Endothelial cell (in vitro differentiated cells): ENCODE results near the gene IQCF6. TPM values are rescaled to one million over a fixed set of nuclear protein-coding genes. Genes with fewer than 3 reads are reported as not detected.
"Not testable (repeated sequence)": the region's sequence is repeated elsewhere in the genome, so short reads cannot be mapped to it uniquely, and the experiment has no call there.

ENCODE experiments used
- DNase-seq: peaks from one replicate; pipeline ENCODE4 v3.0.0; 2021; ENCODE audit warnings: low spot score
- H3K27ac Mint-ChIP-seq: one replicate; pipeline ENCODE4 v1.8.0; 2021; ENCODE audit warnings: mixed read lengths, inconsistent platforms; ENCODE audit not compliant: unreplicated experiment
- H3K27me3 Mint-ChIP-seq: one replicate; pipeline ENCODE4 v1.8.0; 2021; ENCODE audit warnings: mild to moderate bottlenecking, moderate library complexity, mixed read lengths, inconsistent platforms; ENCODE audit not compliant: unreplicated experiment
- H3K36me3 Mint-ChIP-seq: one replicate; pipeline ENCODE4 v1.8.0; 2021; ENCODE audit warnings: mild to moderate bottlenecking, low read depth, mixed read lengths, inconsistent platforms; ENCODE audit not compliant: unreplicated experiment
- H3K4me1 Mint-ChIP-seq: one replicate; pipeline ENCODE4 v1.8.0; 2021; ENCODE audit warnings: mild to moderate bottlenecking, mixed read lengths, inconsistent platforms; ENCODE audit not compliant: unreplicated experiment
- H3K4me3 Mint-ChIP-seq: one replicate; pipeline ENCODE4 v1.8.0; 2021; ENCODE audit warnings: mild to moderate bottlenecking, mixed read lengths, inconsistent platforms; ENCODE audit not compliant: unreplicated experiment
- H3K9me3 Mint-ChIP-seq: one replicate; pipeline ENCODE4 v1.8.0; 2021; ENCODE audit warnings: mixed read lengths, inconsistent platforms; ENCODE audit not compliant: unreplicated experiment
- total RNA-seq: library from RNA; stranded (reverse); fragmentation: NEBNext Ultra II Directional; extraction: Animal tissue kit (Norgen Biotek cat#: 25700); gene quantifications from one replicate; pipeline ENCODE4 v1.2.1, GENCODE V29; 2021; ENCODE audit not compliant: unreplicated experiment
- TF ChIP-seq, protein P1 (sequence below): fragments of 200-600 bp; sonication (generic); IDR thresholded peaks from one replicate; pipeline ENCODE4 v1.5.0; 2021; ENCODE audit warnings: antibody characterized with exemption; ENCODE audit not compliant: unreplicated experiment

IQCF6 gene
- total RNA-seq, 1 donor from 2014 or later = not detected

DNA sequence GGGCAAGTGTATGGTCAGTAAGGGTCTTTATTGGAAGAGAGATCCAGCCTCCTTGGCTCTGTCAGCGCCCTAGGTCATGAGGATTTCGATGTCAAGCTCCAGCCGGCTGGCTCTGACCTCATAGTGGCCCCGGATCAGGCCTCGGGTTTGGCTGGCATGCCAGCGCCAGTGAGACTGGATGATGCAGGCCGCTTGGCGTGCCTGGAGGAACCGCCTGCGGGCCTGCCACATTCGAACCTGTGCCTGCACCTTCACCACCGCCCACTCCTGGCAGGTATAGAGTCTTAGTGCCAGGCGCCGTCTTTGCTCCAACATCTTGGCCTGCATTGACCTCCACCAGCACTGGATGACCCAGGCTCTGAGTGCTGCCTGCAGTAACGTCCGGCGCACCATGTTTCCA is 483 bp downstream of the IQCF6 start:
- no peaks in the 10 kb centered on the region for H3K36me3 Mint-ChIP-seq
- H3K27me3 Mint-ChIP-seq = no peaks in the 10 kb centered on the region
- TF ChIP-seq, protein P1, sequence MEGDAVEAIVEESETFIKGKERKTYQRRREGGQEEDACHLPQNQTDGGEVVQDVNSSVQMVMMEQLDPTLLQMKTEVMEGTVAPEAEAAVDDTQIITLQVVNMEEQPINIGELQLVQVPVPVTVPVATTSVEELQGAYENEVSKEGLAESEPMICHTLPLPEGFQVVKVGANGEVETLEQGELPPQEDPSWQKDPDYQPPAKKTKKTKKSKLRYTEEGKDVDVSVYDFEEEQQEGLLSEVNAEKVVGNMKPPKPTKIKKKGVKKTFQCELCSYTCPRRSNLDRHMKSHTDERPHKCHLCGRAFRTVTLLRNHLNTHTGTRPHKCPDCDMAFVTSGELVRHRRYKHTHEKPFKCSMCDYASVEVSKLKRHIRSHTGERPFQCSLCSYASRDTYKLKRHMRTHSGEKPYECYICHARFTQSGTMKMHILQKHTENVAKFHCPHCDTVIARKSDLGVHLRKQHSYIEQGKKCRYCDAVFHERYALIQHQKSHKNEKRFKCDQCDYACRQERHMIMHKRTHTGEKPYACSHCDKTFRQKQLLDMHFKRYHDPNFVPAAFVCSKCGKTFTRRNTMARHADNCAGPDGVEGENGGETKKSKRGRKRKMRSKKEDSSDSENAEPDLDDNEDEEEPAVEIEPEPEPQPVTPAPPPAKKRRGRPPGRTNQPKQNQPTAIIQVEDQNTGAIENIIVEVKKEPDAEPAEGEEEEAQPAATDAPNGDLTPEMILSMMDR = no peak
- no peak overlapping the region for H3K27ac Mint-ChIP-seq
- H3K9me3 Mint-ChIP-seq = no peaks in the 10 kb centered on the region
- H3K4me3 Mint-ChIP-seq = no peak overlapping the region
- H3K4me1 Mint-ChIP-seq = no peaks in the 10 kb centered on the region
- DNase-seq = no peak

DNA sequence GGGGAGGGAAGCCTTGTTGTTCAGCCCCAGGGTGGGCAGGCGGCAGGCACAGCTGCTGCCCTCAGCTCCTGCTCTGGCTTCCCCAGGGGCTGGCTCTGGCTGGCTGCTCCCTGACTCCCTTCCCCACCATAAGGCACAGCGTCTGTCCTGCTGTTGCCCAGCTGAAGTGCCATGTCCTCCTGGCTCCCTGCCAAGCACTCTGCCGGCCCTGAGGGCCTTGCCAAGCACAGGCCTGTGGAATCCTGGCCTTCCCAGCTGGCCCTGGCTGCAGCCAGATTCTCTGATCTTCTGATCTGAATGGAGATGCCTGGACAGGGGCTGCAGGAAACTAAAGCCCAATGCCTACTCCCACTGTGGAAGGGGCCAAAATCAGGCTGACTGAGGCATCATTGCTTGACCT is 1.1 kb downstream of the IQCF6 start:
- Mint-ChIP-seq H3K9me3 (no peaks in the 10 kb centered on the region), H3K4me1 (no peaks in the 10 kb centered on the region), H3K4me3 (no peak overlapping the region), H3K27me3 (no peaks in the 10 kb centered on the region), H3K27ac (no peak overlapping the region), H3K36me3 (no peaks in the 10 kb centered on the region)
- no peak for DNase-seq
- TF ChIP-seq, protein P1 = no peak

DNA sequence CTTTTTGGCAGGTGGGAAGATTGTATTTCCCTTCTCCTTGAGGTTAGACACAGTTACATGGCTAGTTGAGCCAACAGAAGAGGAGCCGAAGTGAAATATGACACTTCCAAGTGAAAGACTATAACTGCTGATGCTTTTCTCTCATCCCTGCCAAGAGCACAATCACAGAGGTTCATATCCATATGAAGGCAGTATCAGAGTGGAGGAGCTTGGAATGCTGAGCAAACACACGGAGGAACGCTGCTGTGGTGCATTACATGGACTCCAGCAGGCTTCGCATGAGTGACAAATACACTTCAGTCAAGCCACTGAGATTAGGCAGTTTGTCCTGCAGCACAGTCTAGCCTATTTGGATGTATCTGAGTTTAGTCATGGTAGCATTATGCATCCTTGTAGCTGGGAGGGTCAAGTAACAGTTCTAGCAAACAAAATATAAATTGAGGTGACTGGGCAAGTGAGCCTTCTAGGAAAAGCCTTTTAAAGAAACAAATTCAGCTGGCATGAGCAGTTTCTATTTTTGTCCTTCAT is 5.4 kb downstream of the IQCF6 start:
- no peak overlapping the region for H3K4me3 Mint-ChIP-seq
- TF ChIP-seq, protein P1 = no peak
- H3K9me3 Mint-ChIP-seq = no peaks in the 10 kb centered on the region
- H3K27ac Mint-ChIP-seq = no peak overlapping the region
- no peaks in the 10 kb centered on the region for H3K36me3 Mint-ChIP-seq
- DNase-seq = no peak
- peaks cover 2% of the 10 kb centered on the region for H3K27me3 Mint-ChIP-seq
- no peaks in the 10 kb centered on the region for H3K4me1 Mint-ChIP-seq

DNA sequence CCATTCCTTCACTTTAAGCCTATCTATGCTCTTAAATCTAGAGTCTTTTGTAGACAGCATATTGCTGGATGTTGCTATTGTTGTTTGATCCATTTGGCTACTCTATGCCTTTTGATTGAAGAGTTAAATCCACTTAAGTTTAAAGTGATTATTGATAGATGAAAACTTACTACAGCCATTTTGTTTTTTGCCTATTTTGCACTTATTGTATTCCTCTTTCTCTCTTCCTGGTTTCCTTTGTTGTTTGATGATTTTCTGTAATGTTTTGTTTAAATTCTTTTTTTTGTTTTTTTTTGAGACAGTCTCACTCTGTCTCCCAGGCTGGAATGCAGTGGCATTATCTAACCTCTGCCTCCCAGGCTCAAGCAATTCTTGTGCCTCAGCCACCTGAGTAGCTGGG is 19.8 kb downstream of the IQCF6 start:
- no peak overlapping the region for H3K4me3 Mint-ChIP-seq
- TF ChIP-seq, protein P1 = no peak
- no peaks in the 10 kb centered on the region for H3K9me3 Mint-ChIP-seq
- no peak overlapping the region for H3K27ac Mint-ChIP-seq
- no peaks in the 10 kb centered on the region for H3K27me3 Mint-ChIP-seq
- H3K4me1 Mint-ChIP-seq = peaks cover 3% of the 10 kb centered on the region
- peaks cover 4% of the 10 kb centered on the region for H3K36me3 Mint-ChIP-seq
- no peak for DNase-seq

DNA sequence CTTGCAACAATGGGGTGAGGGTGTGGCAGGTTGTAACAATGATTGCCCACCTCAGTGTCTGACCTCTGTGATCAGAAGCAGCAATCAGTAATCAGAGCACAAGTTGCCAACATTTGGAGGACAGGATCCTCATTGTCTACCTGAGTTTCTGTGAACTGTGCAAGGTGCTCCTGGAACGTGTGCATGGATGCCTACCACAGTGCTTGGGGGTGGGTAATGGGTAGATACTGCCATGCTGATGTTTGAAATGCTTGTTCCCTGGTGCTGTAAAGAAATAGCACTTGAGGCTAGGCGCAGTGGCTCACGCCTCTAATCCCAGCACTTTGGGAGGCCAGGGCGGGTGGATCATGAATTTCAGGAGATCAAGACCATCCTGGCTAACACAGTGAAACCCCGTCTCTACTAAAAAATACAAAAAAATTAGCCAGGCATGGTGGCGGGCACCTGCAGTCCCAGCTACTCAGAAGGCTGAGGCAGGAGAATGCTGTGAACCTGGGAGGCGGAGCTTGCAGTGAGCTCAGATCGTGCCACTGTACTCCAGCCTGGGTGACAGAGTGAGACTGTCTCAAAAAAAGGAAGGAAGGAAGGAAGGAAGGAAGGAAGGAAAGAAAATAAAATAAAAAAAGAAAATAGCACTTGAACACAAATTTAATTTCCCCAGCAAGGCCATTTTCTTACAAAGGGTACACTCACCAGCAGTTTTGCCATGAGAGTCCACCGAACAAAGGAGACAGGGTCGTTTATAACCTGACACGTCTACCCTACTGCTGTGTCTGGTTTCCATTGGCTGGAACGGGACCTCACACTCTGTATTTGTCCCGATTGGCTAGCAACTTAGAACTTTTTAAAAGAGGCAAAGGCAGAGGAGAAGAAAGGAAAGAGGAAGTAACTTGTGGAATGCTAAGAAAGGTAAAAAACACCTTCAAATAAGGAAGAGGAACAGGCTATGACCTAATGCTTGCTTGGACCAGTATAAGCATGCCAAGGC is 25.0 kb downstream of the IQCF6 start:
- H3K27ac Mint-ChIP-seq, H3K27me3 Mint-ChIP-seq, H3K9me3 Mint-ChIP-seq, H3K4me3 Mint-ChIP-seq, DNase-seq, H3K36me3 Mint-ChIP-seq: not testable (repeated sequence)
- peaks cover 19% of the 10 kb centered on the region for H3K4me1 Mint-ChIP-seq
